Gastrocnemius medialis (tissue), 4 donors: ENCODE measurements around the gene TMEM131L.

Experiments
- CTCF ChIP-seq, 5 experiments: fragments of 450-650 bp in 3 of 5; fragments of 200-600 bp in 2 of 5; sonication (generic) in 2 of 5; IDR thresholded peaks in 4 of 5; conservative IDR thresholded peaks in 1 of 5; 1 replicate in 4 of 5; 2 replicates in 1 of 5; pipeline ENCODE4 v1.5.1; 2016 to 2019; ENCODE audit warnings: antibody characterized with exemption in 5 of 5, mild to moderate bottlenecking in 3 of 5, moderate library complexity in 3 of 5
- POLR2A ChIP-seq, 2 donors: fragments of 450-650 bp; IDR thresholded peaks; one replicate each; pipeline ENCODE4 v1.6.1; 2017; ENCODE audit warnings: antibody characterized with exemption in 2 of 2, mild to moderate bottlenecking in 2 of 2, moderate library complexity in 2 of 2

- TF ChIP-seq CTCF (IDR thresholded peaks at IDR 0.05 in 4 of 5, conservative IDR thresholded peaks at IDR 0.05 in 1 of 5), result no peak
- no peak for TF ChIP-seq POLR2A (IDR thresholded peaks at IDR 0.05)
These were observed 25.7 kb upstream of the TMEM131L start for GRCh38 chr4:153440475-153440874.
